ENCODE data around the gene DGCR6.
"Not testable (repeated sequence)": the region's sequence is repeated elsewhere in the genome, so short reads cannot be mapped to it uniquely, and the experiment has no call there.

The DGCR6 gene

GRCh38 chr22:18959741-18960140 is 53.6 kb downstream of the DGCR6 start:
- DNase-seq (ENCODE audit: low read depth); H3K4me3 ChIP-seq (ENCODE audit: low read depth, low read length): not testable (repeated sequence)

- not testable (repeated sequence) for DNase-seq (ENCODE audit: low read depth); H3K4me3 ChIP-seq (ENCODE audit: low read depth, low read length)
Observed at GRCh38 chr22:18960166-18960820, 54.2 kb downstream of the DGCR6 start.

- DNase-seq (ENCODE audit: low read depth); H3K4me3 ChIP-seq (ENCODE audit: low read depth, low read length): not testable (repeated sequence)
Observed at GRCh38 chr22:18961201-18961600, 55.1 kb downstream of the DGCR6 start.
